Measurements from ENCODE around the gene PDE7B. TPM values are rescaled to one million over a fixed set of nuclear protein-coding genes. Genes with fewer than 3 reads are reported as not detected.

The PDE7B gene
- total and polyA plus RNA-seq, 9 of the 15 experiments (the other 6 are each of a cell fraction or from before 2014, with no cell fraction given): 0.01 TPM; not detected in 8

DNA sequence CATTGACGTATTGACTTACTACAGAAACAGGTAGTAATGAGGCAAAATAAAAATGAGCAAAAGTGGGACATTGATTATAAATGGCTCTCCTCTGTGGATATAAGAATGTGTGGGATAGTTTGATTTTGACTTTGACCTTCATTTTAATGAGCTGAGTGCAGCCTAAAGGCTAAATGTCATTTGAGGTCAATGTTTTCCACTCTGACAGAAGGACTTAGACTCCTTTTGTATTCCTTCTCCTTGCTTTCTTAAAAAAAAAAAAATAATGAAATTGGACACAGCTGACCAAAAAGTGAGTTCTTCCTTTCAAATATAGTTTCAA lies 330.0 kb downstream of the PDE7B start:
- Histone ChIP-seq H3K9me3 (replicated peaks; ENCODE audit: control insufficient read depth, insufficient read depth, low read depth, low read length) (no peaks in the 10 kb centered on the region), H2AFZ (ENCODE audit: low read depth, low read length) (no peak overlapping the region), H3K27ac (ENCODE audit: extremely low read depth, low read depth, low read length) (no peak overlapping the region), H3K9ac (ENCODE audit: insufficient read depth in 1 of 2, low read depth in 2 of 2, low read length in 2 of 2) (no peak overlapping the region), H3K4me3 (no peak overlapping the region), H3K4me1 (replicated peaks in 1 of 2; ENCODE audit: control insufficient read depth in 2 of 2, insufficient read depth in 2 of 2, low read length in 2 of 2) (no peaks in the 10 kb centered on the region), H4K20me1 (replicated peaks; ENCODE audit: control insufficient read depth, insufficient read depth, low read length) (no peaks in the 10 kb centered on the region), H3K79me2 (ENCODE audit: control insufficient read depth, insufficient read depth, low read length) (no peaks in the 10 kb centered on the region), H3K9me1 (ENCODE audit: control insufficient read depth, insufficient read depth, low read length) (no peaks in the 10 kb centered on the region), H3K36me3 (ENCODE audit: control insufficient read depth, insufficient read depth, low read length) (no peaks in the 10 kb centered on the region), H3K4me2 (ENCODE audit: insufficient read depth, low read length) (no peak overlapping the region), H3K27me3 (ENCODE audit: control insufficient read depth in 2 of 2, insufficient read depth in 2 of 2, low read length in 2 of 2) (peaks cover 0 to 8% of the 10 kb centered on the region in 2 experiments; a peak in 1 of 5 replicates)
- POLR2A ChIA-PET: interaction anchor here (0.6 to 1.9 kb wide), 3 partner anchors 8 to 609 kb away, joined by 3 to 6 read pairs (median 3); no protein-coding TSS in a partner anchor
- ATAC-seq: no peak
- no TSS peak for BruUV-seq (replicated peaks)
- WGBS (ENCODE audit: insufficient coverage, low coverage, missing lambda C conversion rate): 0% methylated on average over 1 of the region's 1 CpG
- no peak for TF ChIP-seq ZNF239 (CRISPR knock-in tag; IDR thresholded peaks at IDR 0.05)
- TF ChIP-seq FOXK2 (conservative IDR thresholded peaks at IDR 0.05 in 1 of 2, IDR thresholded peaks at IDR 0.05 in 1 of 2; ENCODE audit: low read depth in 2 of 2): no peak
- no peak for TF ChIP-seq FOXJ2 (tag; IDR thresholded peaks at IDR 0.05)
- TF ChIP-seq, protein P1, sequence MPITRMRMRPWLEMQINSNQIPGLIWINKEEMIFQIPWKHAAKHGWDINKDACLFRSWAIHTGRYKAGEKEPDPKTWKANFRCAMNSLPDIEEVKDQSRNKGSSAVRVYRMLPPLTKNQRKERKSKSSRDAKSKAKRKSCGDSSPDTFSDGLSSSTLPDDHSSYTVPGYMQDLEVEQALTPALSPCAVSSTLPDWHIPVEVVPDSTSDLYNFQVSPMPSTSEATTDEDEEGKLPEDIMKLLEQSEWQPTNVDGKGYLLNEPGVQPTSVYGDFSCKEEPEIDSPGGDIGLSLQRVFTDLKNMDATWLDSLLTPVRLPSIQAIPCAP (CRISPR knock-in tag; IDR thresholded peaks at IDR 0.05; ENCODE audit: borderline replicate concordance): no peak
- intact Hi-C loops (cut with micrococcal nuclease) (no loop called here), in situ Hi-C loops (cut with MboI) (no loop called here)
- no peak for DNase-seq (ENCODE audit: extremely low read depth in 1 of 4, low spot score in 3 of 4)
- CTCF ChIA-PET (ENCODE audit: low intra/inter-chr PET ratio): no interaction called here
- no peak for FAIRE-seq

- ChIA-PET POLR2A (interaction anchor here (0.6 kb wide), 2 partner anchors 9 to 610 kb away, joined by 3 read pairs; no protein-coding TSS in a partner anchor), CTCF (ENCODE audit: low intra/inter-chr PET ratio) (no interaction called here)
- no peak overlapping the region for H2AFZ ChIP-seq (ENCODE audit: low read depth, low read length)
- no peak overlapping the region for H3K9ac ChIP-seq (ENCODE audit: insufficient read depth in 1 of 2, low read depth in 2 of 2, low read length in 2 of 2)
- H3K9me1 ChIP-seq (ENCODE audit: control insufficient read depth, insufficient read depth, low read length): no peaks in the 10 kb centered on the region
- H3K36me3 ChIP-seq (ENCODE audit: control insufficient read depth, insufficient read depth, low read length): no peaks in the 10 kb centered on the region
- H4K20me1 ChIP-seq (replicated peaks; ENCODE audit: control insufficient read depth, insufficient read depth, low read length): no peaks in the 10 kb centered on the region
- H3K79me2 ChIP-seq (ENCODE audit: control insufficient read depth, insufficient read depth, low read length): no peaks in the 10 kb centered on the region
- H3K4me1 ChIP-seq (replicated peaks in 1 of 2; ENCODE audit: control insufficient read depth in 2 of 2, insufficient read depth in 2 of 2, low read length in 2 of 2): no peaks in the 10 kb centered on the region
- 0% methylated on average over 1 of the region's 1 CpG for WGBS (ENCODE audit: insufficient coverage, low coverage, missing lambda C conversion rate)
- H3K9me3 ChIP-seq (replicated peaks; ENCODE audit: control insufficient read depth, insufficient read depth, low read depth, low read length): no peaks in the 10 kb centered on the region
- no peak overlapping the region for H3K4me2 ChIP-seq (ENCODE audit: insufficient read depth, low read length)
- no TSS peak for BruUV-seq (replicated peaks)
- no peak for FAIRE-seq
- ATAC-seq: no peak
- intact Hi-C loops (cut with micrococcal nuclease): no loop called here
- H3K27me3 ChIP-seq (ENCODE audit: control insufficient read depth in 2 of 2, insufficient read depth in 2 of 2, low read length in 2 of 2): peaks cover 0 to 8% of the 10 kb centered on the region in 2 experiments; a peak in 1 of 5 replicates
- in situ Hi-C loops (cut with MboI): no loop called here
- no peak overlapping the region for H3K4me3 ChIP-seq
- H3K27ac ChIP-seq (ENCODE audit: extremely low read depth, low read depth, low read length): no peak overlapping the region
- no peak for DNase-seq (ENCODE audit: extremely low read depth in 1 of 4, low spot score in 3 of 4)
- no peak for TF ChIP-seq ZNF347 (CRISPR knock-in tag; IDR thresholded peaks at IDR 0.05; ENCODE audit: low read depth)
- TF ChIP-seq, protein P2, sequence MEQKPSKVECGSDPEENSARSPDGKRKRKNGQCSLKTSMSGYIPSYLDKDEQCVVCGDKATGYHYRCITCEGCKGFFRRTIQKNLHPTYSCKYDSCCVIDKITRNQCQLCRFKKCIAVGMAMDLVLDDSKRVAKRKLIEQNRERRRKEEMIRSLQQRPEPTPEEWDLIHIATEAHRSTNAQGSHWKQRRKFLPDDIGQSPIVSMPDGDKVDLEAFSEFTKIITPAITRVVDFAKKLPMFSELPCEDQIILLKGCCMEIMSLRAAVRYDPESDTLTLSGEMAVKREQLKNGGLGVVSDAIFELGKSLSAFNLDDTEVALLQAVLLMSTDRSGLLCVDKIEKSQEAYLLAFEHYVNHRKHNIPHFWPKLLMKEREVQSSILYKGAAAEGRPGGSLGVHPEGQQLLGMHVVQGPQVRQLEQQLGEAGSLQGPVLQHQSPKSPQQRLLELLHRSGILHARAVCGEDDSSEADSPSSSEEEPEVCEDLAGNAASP (IDR thresholded peaks at IDR 0.05): no peak
- no peak for TF ChIP-seq ZNF75A (CRISPR knock-in tag; IDR thresholded peaks at IDR 0.05)
- no peak for TF ChIP-seq CEBPG (CRISPR knock-in tag; IDR thresholded peaks at IDR 0.05)
- no peak for TF ChIP-seq CEBPG (tag; conservative IDR thresholded peaks at IDR 0.05 in 1 of 2, IDR thresholded peaks at IDR 0.05 in 1 of 2)
- TF ChIP-seq CHD2 (IDR thresholded peaks at IDR 0.05; ENCODE audit: low read depth, low read length): no peak
- no peak for TF ChIP-seq PURB (CRISPR knock-in tag; IDR thresholded peaks at IDR 0.05; ENCODE audit: low read depth)
Measured at GRCh38 chr6:136181861-136182260, 330.4 kb downstream of the PDE7B start.
